ENCODE results near the gene RASSF1.

The RASSF1 gene

GRCh38 chr3:50340448-50341329, at the start of gene RASSF1:
RASSF1 (minus strand) TSS chr3:50340836; CDS start chr3:50340805, 31 bp downstream.
- peak; percentile 48 for DNase-seq (ENCODE audit: low read depth)

GRCh38 chr3:50389414-50389767, 48.8 kb upstream of the RASSF1 start:
- no peak for DNase-seq (ENCODE audit: low read depth)

GRCh38 chr3:50388720-50389413, 48.2 kb upstream of the RASSF1 start:
- DNase-seq (ENCODE audit: low read depth) = no peak

GRCh38 chr3:50388016-50388719, 47.5 kb upstream of the RASSF1 start:
- DNase-seq (ENCODE audit: low read depth) = no peak

GRCh38 chr3:50385754-50386153, 45.1 kb upstream of the RASSF1 start:
- no peak for DNase-seq (ENCODE audit: low read depth)

GRCh38 chr3:50383750-50384149, 43.1 kb upstream of the RASSF1 start:
- DNase-seq (ENCODE audit: low read depth) = no peak

- no peak for DNase-seq (ENCODE audit: low read depth)
These were observed 42.1 kb upstream of the RASSF1 start for GRCh38 chr3:50382722-50383121.

GRCh38 chr3:50381383-50381782, 40.7 kb upstream of the RASSF1 start:
- DNase-seq (ENCODE audit: low read depth) = no peak

GRCh38 chr3:50380405-50381085, 39.9 kb upstream of the RASSF1 start:
- DNase-seq (ENCODE audit: low read depth) = no peak

GRCh38 chr3:50378757-50379156, 38.1 kb upstream of the RASSF1 start:
- no peak for DNase-seq (ENCODE audit: low read depth)

- no peak for DNase-seq (ENCODE audit: low read depth)
These were observed 37.4 kb upstream of the RASSF1 start for GRCh38 chr3:50378024-50378423.

- DNase-seq (ENCODE audit: low read depth) = no peak
These were observed 34.8 kb upstream of the RASSF1 start for GRCh38 chr3:50375258-50375931.

GRCh38 chr3:50374363-50375257, 34.0 kb upstream of the RASSF1 start:
- DNase-seq (ENCODE audit: low read depth) = no peak

- DNase-seq (ENCODE audit: low read depth) = no peak
These were observed 32.8 kb upstream of the RASSF1 start for GRCh38 chr3:50373146-50374051.

GRCh38 chr3:50372349-50372748, 31.7 kb upstream of the RASSF1 start:
- no peak for DNase-seq (ENCODE audit: low read depth)

- no peak for DNase-seq (ENCODE audit: low read depth)
These were observed 30.6 kb upstream of the RASSF1 start for GRCh38 chr3:50371133-50371685.

GRCh38 chr3:50370594-50370993, 30.0 kb upstream of the RASSF1 start:
- no peak for DNase-seq (ENCODE audit: low read depth)

- DNase-seq (ENCODE audit: low read depth) = no peak
These were observed 28.5 kb upstream of the RASSF1 start for GRCh38 chr3:50369012-50369670.

- DNase-seq (ENCODE audit: low read depth) = no peak
These were observed 25.2 kb upstream of the RASSF1 start for GRCh38 chr3:50365842-50366220.
